ENCODE measurements around the gene USP33. TPM values are rescaled to one million over a fixed set of nuclear protein-coding genes. Genes with fewer than 3 reads are reported as not detected.

USP33 gene
- polyA plus RNA-seq, 2 of the 4 experiments (the other 2 are of a cell fraction): 22.9 to 49.5 TPM

GRCh38 chr1:77659879-77660593 lies 99.6 kb downstream of the USP33 start:
- no peak for TF ChIP-seq E2F6 (IDR thresholded peaks at IDR 0.05; ENCODE audit: borderline replicate concordance, low read depth)
- TF ChIP-seq NPAS2 (CRISPR knock-in tag; IDR thresholded peaks at IDR 0.05; ENCODE audit: borderline replicate concordance): no peak
- no peak for TF ChIP-seq MAZ (IDR thresholded peaks at IDR 0.05; ENCODE audit: borderline replicate concordance, low read depth, low read length)
- no peak for TF ChIP-seq MYC (IDR thresholded peaks at IDR 0.05; ENCODE audit: borderline replicate concordance, low read length)
- no peak for TF ChIP-seq REST (IDR thresholded peaks at IDR 0.05)
- no peak for TF ChIP-seq SMC3 (IDR thresholded peaks at IDR 0.05)
- no peak for TF ChIP-seq CEBPB (IDR thresholded peaks at IDR 0.05)
- 97% methylated on average over 4 of the region's 4 CpGs for WGBS (ENCODE audit: missing lambda C conversion rate)
- ATAC-seq (no peak), DNase-seq (ENCODE audit: low read depth in 1 of 2, low spot score in 1 of 2) (no peak), FAIRE-seq (no peak)
- Histone ChIP-seq H3K4me2 (no peak overlapping the region), H3K4me3 (no peak overlapping the region), H3K27ac (no peak overlapping the region), H3K4me1 (peaks cover 9% of the 10 kb centered on the region; the same call in 1 of the 3 replicates), H3K9me3 (no peaks in the 10 kb centered on the region)
- ChIA-PET CTCF (no interaction called here), POLR2A (interaction anchor here (0.6 kb wide), 1 partner anchor 263 kb away, joined by 3 read pairs; no protein-coding TSS in a partner anchor)

- 95% methylated on average over 6 of the region's 6 CpGs for WGBS (ENCODE audit: missing lambda C conversion rate)
- no peak for ATAC-seq
- Histone ChIP-seq H3K4me1 (peaks cover 9% of the 10 kb centered on the region; the same call in 1 of the 3 replicates), H3K4me2 (no peak overlapping the region), H3K4me3 (no peak overlapping the region), H3K27ac (no peak overlapping the region), H3K9me3 (no peaks in the 10 kb centered on the region)
- no peak for FAIRE-seq
- CTCF ChIA-PET: interaction anchor here (1.1 kb wide), 1 partner anchor 44 kb away, joined by 4 read pairs; no protein-coding TSS in a partner anchor
- no peak for DNase-seq (ENCODE audit: low read depth in 1 of 2, low spot score in 1 of 2)
- POLR2A ChIA-PET: no interaction called here
- no peak for TF ChIP-seq ZSCAN20 (CRISPR knock-in tag; IDR thresholded peaks at IDR 0.05)
- no peak for TF ChIP-seq PHF8 (IDR thresholded peaks at IDR 0.05; ENCODE audit: borderline replicate concordance, low read depth)
- TF ChIP-seq CTCF (IDR thresholded peaks at IDR 0.05): no peak
- TF ChIP-seq TFCP2L1 (CRISPR knock-in tag; IDR thresholded peaks at IDR 0.05): no peak
- no peak for TF ChIP-seq REST (IDR thresholded peaks at IDR 0.05)
- TF ChIP-seq CHD4 (IDR thresholded peaks at IDR 0.05; ENCODE audit: borderline replicate concordance): no peak
- TF ChIP-seq HMGXB4 (CRISPR knock-in tag; IDR thresholded peaks at IDR 0.05; ENCODE audit: borderline replicate concordance): no peak
- TF ChIP-seq BHLHE40 (IDR thresholded peaks at IDR 0.05; ENCODE audit: low read depth, low read length): no peak
- TF ChIP-seq KDM5A (IDR thresholded peaks at IDR 0.05): no peak
- no peak for TF ChIP-seq HOXA7 (CRISPR knock-in tag; IDR thresholded peaks at IDR 0.05)
- TF ChIP-seq CBX8 (IDR thresholded peaks at IDR 0.05): no peak
- no peak for TF ChIP-seq ZNF302 (CRISPR knock-in tag; IDR thresholded peaks at IDR 0.05)
- TF ChIP-seq MAZ (IDR thresholded peaks at IDR 0.05; ENCODE audit: borderline replicate concordance, low read depth, low read length): no peak
- TF ChIP-seq POLR2A (IDR thresholded peaks at IDR 0.05; ENCODE audit: low read length): no peak
- no peak for TF ChIP-seq CHD2 (IDR thresholded peaks at IDR 0.05; ENCODE audit: low read length, partially characterized antibody)
- no peak for TF ChIP-seq ELK1 (IDR thresholded peaks at IDR 0.05; ENCODE audit: low read depth, low read length)
- no peak for TF ChIP-seq RFX5 (IDR thresholded peaks at IDR 0.05)
- no peak for TF ChIP-seq HDAC2 (IDR thresholded peaks at IDR 0.05)
Observed at GRCh38 chr1:77658271-77658670, 101.4 kb downstream of the USP33 start.
